H1 (cell line): ENCODE measurements around the gene ENTPD6. TPM values are rescaled to one million over a fixed set of nuclear protein-coding genes. Genes with fewer than 3 reads are reported as not detected.

Experiments
- CTCF ChIA-PET: fragments of 300-600 bp; sonication (Branson Sonifier 250); formaldehyde crosslinking; loops from one replicate; lab custom pipeline; 2021; ENCODE audit not compliant: partially characterized antibody; lab: Charles Lee
- POLR2A ChIA-PET: fragments of 300-600 bp; sonication (Branson Sonifier 250); formaldehyde crosslinking; loops from one replicate; lab custom pipeline; 2021; ENCODE audit warnings: inconsistent platforms; ENCODE audit not compliant: partially characterized antibody; lab: Charles Lee
- DNase-seq, 2 experiments: peaks; one replicate each; pipeline versions ENCODE4 v3.0.0 to v3.0.0-alpha.2; 2010 to 2022; ENCODE audit warnings: low spot score in 2 of 2, low read depth in 1 of 2, mixed read lengths in 1 of 2
- FAIRE-seq: peaks from 2 replicates; lab custom pipeline; 2011; peaks lifted over from hg19 to GRCh38; lab: Jason Lieb, UNC
- H2AFZ ChIP-seq: 2 replicates; pipeline ENCODE4 v1.8.1; 2012; ENCODE audit warnings: low read length, inconsistent platforms
- H2AK5ac ChIP-seq: 2 replicates; pipeline ENCODE4 v1.6.1; 2013; ENCODE audit warnings: low read depth, low read length
- H2BK120ac ChIP-seq: replicated peaks from 2 replicates; pipeline ENCODE3; 2013; ENCODE audit warnings: low read depth, low read length, inconsistent platforms
- H2BK12ac ChIP-seq: 2 replicates; pipeline ENCODE4 v1.6.1; 2013; ENCODE audit warnings: low read depth, low read length
- H2BK15ac ChIP-seq: 2 replicates; pipeline ENCODE4 v1.6.1; 2013; ENCODE audit warnings: low read length
- H2BK20ac ChIP-seq: 2 replicates; pipeline ENCODE4 v1.6.1; 2013; ENCODE audit warnings: low read length
- H2BK5ac ChIP-seq: 2 replicates; pipeline ENCODE4 v1.6.1; 2013; ENCODE audit warnings: low read depth, low read length
- H3K14ac ChIP-seq: 2 replicates; pipeline ENCODE4 v1.6.1; 2013; ENCODE audit warnings: inconsistent platforms; ENCODE audit not compliant: insufficient read length
- H3K18ac ChIP-seq: 2 replicates; pipeline ENCODE4 v1.6.1; 2013; ENCODE audit warnings: low read length; ENCODE audit errors: extremely low read depth
- H3K23ac ChIP-seq: 2 replicates; pipeline ENCODE4 v1.6.1; 2013; ENCODE audit warnings: inconsistent platforms; ENCODE audit not compliant: insufficient read length
- H3K23me2 ChIP-seq: 2 replicates; pipeline ENCODE4 v1.6.1; 2013; ENCODE audit warnings: low read depth, low read length
- H3K27ac ChIP-seq: 2 replicates; pipeline ENCODE4 v1.6.1; 2011; ENCODE audit warnings: low read depth, low read length, inconsistent platforms
- H3K27me3 ChIP-seq, 4 experiments: replicated peaks in 1 of 4; 1 replicate in 1 of 4; 2 replicates in 3 of 4; pipeline versions ENCODE4 v1.6.1 to v1.8.1; 2011 to 2013; ENCODE audit warnings: low read length in 3 of 4, mild to moderate bottlenecking in 3 of 4, inconsistent platforms in 2 of 4, mixed read lengths in 2 of 4, moderate library complexity in 1 of 4; ENCODE audit not compliant: control insufficient read depth in 3 of 4, insufficient read depth in 3 of 4; ENCODE audit errors: extremely low read depth in 1 of 4
- H3K36me3 ChIP-seq, 4 experiments: 2 replicates each; pipeline versions ENCODE4 v1.6.1 to v1.8.1; 2011 to 2013; ENCODE audit warnings: mild to moderate bottlenecking in 4 of 4, low read length in 3 of 4, moderate library complexity in 2 of 4, control low read depth in 1 of 4, inconsistent platforms in 1 of 4; ENCODE audit not compliant: insufficient read depth in 4 of 4, control insufficient read depth in 2 of 4
- H3K4ac ChIP-seq: replicated peaks from 2 replicates; pipeline ENCODE3; 2013; ENCODE audit warnings: low read length, low read depth, mixed read lengths, inconsistent platforms; ENCODE audit not compliant: insufficient read length
- H3K4me1 ChIP-seq, 4 experiments: replicated peaks in 1 of 4; 1 replicate in 1 of 4; 2 replicates in 3 of 4; pipeline versions ENCODE4 v1.6.1 to v1.8.1; 2011 to 2013; ENCODE audit warnings: low read length in 3 of 4, inconsistent platforms in 2 of 4, mixed read lengths in 1 of 4; ENCODE audit not compliant: insufficient read depth in 4 of 4, control insufficient read depth in 3 of 4
- H3K4me2 ChIP-seq, 2 experiments: 2 replicates each; pipeline versions ENCODE4 v1.6.1 to v1.8.1; 2011 to 2013; ENCODE audit warnings: low read depth in 2 of 2, low read length in 2 of 2, control low read depth in 1 of 2, inconsistent platforms in 1 of 2, mild to moderate bottlenecking in 1 of 2; ENCODE audit not compliant: insufficient read depth in 1 of 2
- H3K4me3 ChIP-seq, 4 experiments: fragments of 200-600, 300-600 bp in 1 of 4; sonication (generic), shearing (Covaris generic), sonication (Bioruptor Twin) in 1 of 4; 2 replicates each; pipeline versions ENCODE4 v1.5.1 to v1.8.1; 2011 to 2016; ENCODE audit warnings: low read length in 4 of 4, low read depth in 3 of 4, control low read depth in 2 of 4, inconsistent platforms in 2 of 4, mild to moderate bottlenecking in 2 of 4, mixed read lengths in 1 of 4, moderate library complexity in 1 of 4; ENCODE audit not compliant: insufficient read depth in 2 of 4; ENCODE audit errors: extremely low read depth in 1 of 4
- H3K56ac ChIP-seq: replicated peaks from 2 replicates; pipeline ENCODE3; 2013; ENCODE audit warnings: low read depth, mild to moderate bottlenecking, mixed read lengths, low read length, inconsistent platforms; ENCODE audit not compliant: insufficient read length
- H3K79me1 ChIP-seq: 2 replicates; pipeline ENCODE4 v1.6.1; 2013; ENCODE audit warnings: low read depth, low read length, control low read depth
- H3K79me2 ChIP-seq, 2 experiments: 2 replicates each; pipeline versions ENCODE4 v1.6.1 to v1.8.1; 2012 to 2013; ENCODE audit warnings: low read length in 2 of 2, mild to moderate bottlenecking in 2 of 2, inconsistent platforms in 1 of 2; ENCODE audit not compliant: insufficient read depth in 2 of 2, control insufficient read depth in 1 of 2
- H3K9ac ChIP-seq, 4 experiments: replicated peaks in 1 of 4; 1 replicate in 1 of 4; 2 replicates in 3 of 4; pipeline versions ENCODE4 v1.6.1 to v1.8.1; 2011 to 2013; ENCODE audit warnings: low read depth in 3 of 4, low read length in 3 of 4, control low read depth in 2 of 4, mild to moderate bottlenecking in 2 of 4, moderate library complexity in 2 of 4, inconsistent platforms in 1 of 4; ENCODE audit errors: extremely low read depth in 1 of 4
- H3K9me3 ChIP-seq, 2 experiments: 2 replicates each; pipeline versions ENCODE4 v1.6.1 to v1.8.1; 2012 to 2013; ENCODE audit warnings: mild to moderate bottlenecking in 2 of 2, moderate library complexity in 2 of 2, control low read depth in 1 of 2, inconsistent platforms in 1 of 2, low read depth in 1 of 2, low read length in 1 of 2, mixed read lengths in 1 of 2; ENCODE audit not compliant: insufficient read depth in 2 of 2
- H4K20me1 ChIP-seq, 2 experiments: replicated peaks in 1 of 2; 2 replicates each; pipeline versions ENCODE3 to v1.8.1; 2011 to 2013; ENCODE audit warnings: inconsistent platforms in 2 of 2, low read length in 2 of 2, mild to moderate bottlenecking in 1 of 2; ENCODE audit not compliant: insufficient read depth in 2 of 2, control insufficient read depth in 1 of 2
- H4K5ac ChIP-seq: 2 replicates; pipeline ENCODE4 v1.6.1; 2013; ENCODE audit warnings: low read length, low read depth, mixed read lengths, inconsistent platforms; ENCODE audit not compliant: insufficient read length
- H4K8ac ChIP-seq: 2 replicates; pipeline ENCODE4 v1.8.0; 2013; ENCODE audit warnings: mild to moderate bottlenecking, moderate library complexity, low read length, inconsistent platforms; ENCODE audit not compliant: insufficient read depth; ENCODE audit errors: extremely low read depth
- H4K91ac ChIP-seq: replicated peaks from 2 replicates; pipeline ENCODE3; 2013; ENCODE audit warnings: low read length, mixed read lengths, inconsistent platforms; ENCODE audit not compliant: insufficient read length
- CBX8 ChIP-seq: fragments of 300-800, 300-1000 bp; sonication (generic); IDR thresholded peaks from 2 replicates; pipeline ENCODE4 v1.7.1; 2016; ENCODE audit warnings: low read depth, low read length, borderline replicate concordance
- EZH2 ChIP-seq: fragments of 200-600 bp; sonication (generic); IDR thresholded peaks from 2 replicates; pipeline ENCODE4 v1.7.1; 2012; ENCODE audit warnings: low read depth, mild to moderate bottlenecking, moderate library complexity, low read length, inconsistent platforms; ENCODE audit not compliant: severe bottlenecking
- POLR2AphosphoS5 ChIP-seq: IDR thresholded peaks from 2 replicates; pipeline ENCODE4 v1.6.1; 2011; ENCODE audit warnings: low read depth, low read length
- RAD21 ChIP-seq, 2 experiments: IDR thresholded peaks in 1 of 2; conservative IDR thresholded peaks in 1 of 2; 2 replicates each; pipeline ENCODE4 v1.6.1; 2011; ENCODE audit warnings: low read depth in 2 of 2, low read length in 2 of 2, improper control_type of control experiment in 1 of 2, inconsistent platforms in 1 of 2, mild to moderate bottlenecking in 1 of 2, moderate library complexity in 1 of 2
- WGBS, 2 experiments: shearing (Covaris generic) in 1 of 2; methylation state at CpG; one replicate each; pipeline versions ENCODE4 v1.1.6 to v1.1.7; 2013 to 2015; ENCODE audit warnings: low lambda C conversion rate in 2 of 2, mixed read lengths in 2 of 2, inconsistent platforms in 1 of 2, low coverage in 1 of 2, missing lambda C conversion rate in 1 of 2; ENCODE audit not compliant: insufficient replicate concordance in 2 of 2, insufficient coverage in 1 of 2, insufficient read length in 1 of 2; ENCODE audit errors: extremely low coverage in 1 of 2, missing lambda C conversion rate in 1 of 2; 5-methylcytosine and 5-hydroxymethylcytosine counted together
- polyA plus RNA-seq, 7 experiments: library from polyadenylated mRNA; depleted of rRNA in 3 of 7; stranded (reverse) in 5 of 7; unstranded in 2 of 7; fragments of >200 nt in 5 of 7; fragments of 200-250 nt in 2 of 7; gene quantifications; 1 replicate in 5 of 7; 2 replicates in 1 of 7; 4 replicates in 1 of 7; pipeline versions ENCODE4 v1.2.1 to v1.2.3, GENCODE V29; 2011 to 2013; ENCODE audit warnings: missing spikeins in 2 of 7, mixed read lengths in 2 of 7
- total RNA-seq: library from RNA; stranded (reverse); fragmentation: NEBNext Ultra II Directional; extraction: Animal tissue kit (Norgen Biotek cat#: 25700); gene quantifications from 2 replicates; pipeline ENCODE4 v1.2.1, GENCODE V29; 2021

The ENTPD6 gene
- total and polyA plus RNA-seq, 2 of the 8 experiments (the other 6 are each of a cell fraction or from before 2014, with no cell fraction given): 47.8 to 57.3 TPM

DNA sequence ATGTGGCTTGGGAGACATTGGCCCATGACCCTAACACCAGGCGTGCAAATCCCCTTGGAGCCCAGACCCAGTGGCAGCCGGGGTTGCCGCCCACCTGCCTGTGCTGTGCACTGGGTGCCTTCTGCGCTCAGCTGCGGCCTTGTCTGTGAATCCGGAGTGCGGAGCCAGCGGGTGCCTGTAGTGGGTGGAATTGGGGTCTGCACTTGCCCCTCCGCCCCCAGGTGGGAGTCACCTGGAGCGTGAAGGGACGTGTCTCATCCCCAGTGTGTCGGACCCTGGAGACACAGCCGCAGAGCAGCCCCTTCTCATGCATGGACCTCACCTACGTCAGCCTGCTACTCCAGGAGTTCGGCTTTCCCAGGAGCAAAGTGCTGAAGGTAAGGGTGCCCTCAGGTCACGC, 29.4 kb downstream of the ENTPD6 start:
- Histone ChIP-seq H2AFZ (no peak overlapping the region), H2BK12ac (no peak overlapping the region), H3K79me2 (no peaks in the 10 kb centered on the region), H2BK120ac (no peak overlapping the region), H3K56ac (no peak overlapping the region), H2BK15ac (no peak overlapping the region), H3K9ac (no peak overlapping the region), H3K27me3 (no peaks in the 10 kb centered on the region), H4K20me1 (peaks cover 2 to 7% of the 10 kb centered on the region in 2 experiments), H3K79me1 (no peaks in the 10 kb centered on the region), H3K36me3 (no peaks in the 10 kb centered on the region; a peak in 1 of 8 replicates), H3K9me3 (no peaks in the 10 kb centered on the region), H3K23me2 (no peaks in the 10 kb centered on the region), H3K18ac (no peak overlapping the region), H2BK20ac (no peak overlapping the region), H3K23ac (no peak overlapping the region), H4K5ac (no peak overlapping the region), H2AK5ac (no peak overlapping the region), H3K27ac (no peak overlapping the region), H3K4ac (no peak overlapping the region), H3K14ac (no peak overlapping the region), H3K4me1 (peaks cover 0 to 5% (median 2%) of the 10 kb centered on the region in 4 experiments; a peak in 2 of 7 replicates), H4K8ac (no peak overlapping the region), H4K91ac (no peak overlapping the region), H2BK5ac (no peak overlapping the region), H3K4me3 (no peak overlapping the region), H3K4me2 (no peak overlapping the region)
- DNase-seq (no peak), FAIRE-seq (no peak)
- WGBS, 2 experiments: 92% methylated on average over 14 of the region's 16 CpGs; no CpG with 5 or more reads in 1 of the 2 experiments
- ChIA-PET POLR2A (no interaction called here), CTCF (interaction anchor here (1.2 to 5.3 kb wide), 3 partner anchors 8 to 31 kb away, joined by 4 to 24 read pairs (median 4); partner anchors contain the start of gene PYGB)
- TF ChIP-seq CBX8 (no peak), RAD21 (IDR thresholded peaks at IDR 0.05 in 1 of 2, conservative IDR thresholded peaks at IDR 0.05 in 1 of 2; ENCODE audit: low read depth in 2 of 2, low read length in 2 of 2) (no peak), POLR2AphosphoS5 (no peak), EZH2 (no peak)
- TF ChIP-seq, all 59 proteins: peak for 0
